HG03460 (cell line): ENCODE measurements around the gene FAM20A.
"Not testable (repeated sequence)": the region's sequence is repeated elsewhere in the genome, so short reads cannot be mapped to it uniquely, and the experiment has no call there.

Source experiments
- ATAC-seq: cut with Tn5 transposase; IDR thresholded peaks from one replicate; pipeline ENCODE4 v1.9.1; 2021; ENCODE audit not compliant: unreplicated experiment

The FAM20A gene

GRCh38 chr17:68522266-68522665 lies 78.9 kb downstream of the FAM20A start:
- ATAC-seq = no peak

GRCh38 chr17:68519911-68520310 lies 81.3 kb downstream of the FAM20A start:
- no peak for ATAC-seq

- not testable (repeated sequence) for ATAC-seq
Observed at GRCh38 chr17:68519051-68519450, 82.1 kb downstream of the FAM20A start.

- no peak for ATAC-seq
Observed at GRCh38 chr17:68518063-68518815, 82.9 kb downstream of the FAM20A start.

GRCh38 chr17:68517605-68518004 lies 83.6 kb downstream of the FAM20A start:
- ATAC-seq = not testable (repeated sequence)

- ATAC-seq = no peak
Observed at GRCh38 chr17:68516732-68517131, 84.4 kb downstream of the FAM20A start.

GRCh38 chr17:68514831-68515635 lies 86.1 kb downstream of the FAM20A start:
- ATAC-seq = no peak

- no peak for ATAC-seq
Observed at GRCh38 chr17:68513932-68514331, 87.2 kb downstream of the FAM20A start.

GRCh38 chr17:68512960-68513474 lies 88.2 kb downstream of the FAM20A start:
- no peak for ATAC-seq

- peak; percentile 87 for ATAC-seq
Observed at GRCh38 chr17:68512247-68512959, 88.8 kb downstream of the FAM20A start, which contains the start of gene PRKAR1A. Gene PRKAR1A, plus strand, starts transcription at chr17:68512430. Its CDS starts 2,970 bp downstream, at chr17:68515400.

- ATAC-seq = peak; percentile 41
Observed at GRCh38 chr17:68511671-68512246, 89.4 kb downstream of the FAM20A start.

GRCh38 chr17:68511254-68511670 lies 89.9 kb downstream of the FAM20A start:
- no peak for ATAC-seq

- no peak for ATAC-seq
Observed at GRCh38 chr17:68509141-68510057, 91.8 kb downstream of the FAM20A start.

- no peak for ATAC-seq
Observed at GRCh38 chr17:68507576-68507975, 93.6 kb downstream of the FAM20A start.

- no peak for ATAC-seq
Observed at GRCh38 chr17:68505951-68506350, 95.2 kb downstream of the FAM20A start.

- ATAC-seq = no peak
Observed at GRCh38 chr17:68501074-68501473, 100.1 kb downstream of the FAM20A start.

GRCh38 chr17:68499587-68499986 lies 101.6 kb downstream of the FAM20A start:
- ATAC-seq = no peak

GRCh38 chr17:68498479-68499326 lies 102.5 kb downstream of the FAM20A start:
- peak; percentile 29 for ATAC-seq

GRCh38 chr17:68497885-68498319 lies 103.3 kb downstream of the FAM20A start:
- ATAC-seq = peak; percentile 95
